NCI-H510A treated with DMSO at 0.1 percent for 48 hours (cell line): ENCODE results near the gene FOXS1.

Experiments used
- DNase-seq: peaks from one replicate; lab custom pipeline; 2025; lab: John Stamatoyannopoulos, UW

The FOXS1 gene

DNA sequence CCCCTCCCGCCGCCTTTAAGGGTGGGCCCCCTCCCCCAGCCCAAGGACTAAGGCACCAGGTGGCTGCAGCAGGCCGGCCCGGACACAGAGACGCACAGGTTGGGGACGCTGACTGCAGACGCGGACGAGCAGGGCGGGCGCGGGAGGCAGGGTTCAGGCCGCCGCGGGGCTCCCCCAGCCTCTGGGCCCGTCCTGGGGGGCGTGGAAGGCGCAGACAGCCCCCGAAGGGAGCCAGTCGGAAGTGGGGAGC lies 15.7 kb upstream of the FOXS1 start:
- peak; percentile 40 for DNase-seq

DNA sequence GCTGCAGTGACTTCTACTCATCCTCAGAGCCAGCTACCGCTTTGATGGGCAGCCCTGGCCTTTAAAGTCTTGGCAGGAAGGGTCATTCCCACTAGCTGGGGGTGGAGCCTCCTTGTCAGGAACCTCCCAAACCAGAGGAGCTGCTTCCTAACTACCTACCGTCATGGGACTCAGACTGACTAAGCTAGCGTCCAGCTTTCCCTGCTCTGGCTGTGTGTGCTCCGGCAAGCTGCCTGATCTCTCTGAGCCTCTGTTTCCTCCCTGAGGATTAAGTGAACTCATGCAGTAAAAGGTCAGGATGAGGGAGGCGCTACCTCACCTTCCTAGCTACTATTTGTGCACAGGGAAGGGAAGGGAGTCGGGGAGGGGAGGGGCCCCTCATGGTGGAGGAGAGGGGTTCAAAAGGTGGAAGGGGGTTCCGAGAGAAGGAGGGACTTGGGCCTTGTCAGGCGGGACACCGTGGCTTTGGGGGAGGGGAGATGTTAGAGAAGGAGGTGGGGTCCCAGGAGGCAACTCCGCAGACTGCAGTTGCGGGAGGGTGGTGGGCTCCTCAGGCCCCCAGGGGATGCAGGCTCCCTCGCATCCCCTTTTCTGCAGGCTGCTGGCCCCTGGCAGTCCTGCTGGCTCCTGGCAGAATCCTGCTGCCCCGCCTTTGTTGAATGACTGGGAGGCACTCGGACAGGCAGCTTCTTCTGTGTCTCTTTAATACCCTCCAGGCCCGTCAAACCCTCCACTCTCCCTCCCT lies 15.2 kb upstream of the FOXS1 start:
- peak; percentile 15 for DNase-seq

- DNase-seq: no peak
These were observed 14.6 kb upstream of the FOXS1 start for GRCh38 chr20:31859998-31860380.

- no peak for DNase-seq
These were observed 14.0 kb upstream of the FOXS1 start for GRCh38 chr20:31859266-31859997.

DNA sequence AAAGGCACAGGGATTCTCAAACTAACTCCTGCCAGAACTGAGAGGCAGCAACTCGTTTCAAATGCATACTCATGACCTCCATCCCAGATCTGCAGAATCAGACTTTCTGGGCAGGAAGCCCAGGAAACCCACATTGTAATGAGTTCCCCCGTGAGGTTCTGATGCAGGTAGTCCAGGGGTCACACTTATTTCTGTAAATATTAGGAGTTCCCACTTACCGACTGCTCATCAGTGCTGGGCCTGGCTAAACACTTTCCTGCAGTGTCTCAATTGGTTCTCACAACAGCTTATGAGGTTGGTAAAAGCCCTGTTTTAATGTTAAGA lies 13.3 kb upstream of the FOXS1 start:
- no peak for DNase-seq

GRCh38 chr20:31857861-31858759 lies 12.7 kb upstream of the FOXS1 start:
- no peak for DNase-seq

DNA sequence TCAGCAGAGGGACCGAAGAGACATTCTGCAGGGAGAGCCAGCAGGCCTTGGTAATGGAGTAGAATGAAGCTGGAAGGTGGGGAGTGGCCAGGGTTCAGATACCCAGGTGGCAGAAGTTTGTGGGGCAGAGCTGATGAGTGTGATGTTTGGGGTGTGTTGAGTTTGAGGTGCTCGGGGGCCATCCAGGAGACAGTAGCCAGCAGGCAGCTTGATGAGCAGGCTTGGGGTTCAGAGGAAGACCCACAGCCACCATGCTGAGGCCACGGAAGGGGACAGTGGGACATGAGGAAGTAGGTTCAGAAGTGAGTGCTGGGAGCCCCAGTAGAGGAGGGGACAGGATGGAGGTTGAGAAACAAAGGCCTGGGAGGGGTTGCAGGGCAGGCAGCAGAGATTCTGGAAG lies 11.1 kb upstream of the FOXS1 start:
- DNase-seq: no peak

- no peak for DNase-seq
These were observed 8.1 kb upstream of the FOXS1 start for GRCh38 chr20:31853481-31853880.

DNA sequence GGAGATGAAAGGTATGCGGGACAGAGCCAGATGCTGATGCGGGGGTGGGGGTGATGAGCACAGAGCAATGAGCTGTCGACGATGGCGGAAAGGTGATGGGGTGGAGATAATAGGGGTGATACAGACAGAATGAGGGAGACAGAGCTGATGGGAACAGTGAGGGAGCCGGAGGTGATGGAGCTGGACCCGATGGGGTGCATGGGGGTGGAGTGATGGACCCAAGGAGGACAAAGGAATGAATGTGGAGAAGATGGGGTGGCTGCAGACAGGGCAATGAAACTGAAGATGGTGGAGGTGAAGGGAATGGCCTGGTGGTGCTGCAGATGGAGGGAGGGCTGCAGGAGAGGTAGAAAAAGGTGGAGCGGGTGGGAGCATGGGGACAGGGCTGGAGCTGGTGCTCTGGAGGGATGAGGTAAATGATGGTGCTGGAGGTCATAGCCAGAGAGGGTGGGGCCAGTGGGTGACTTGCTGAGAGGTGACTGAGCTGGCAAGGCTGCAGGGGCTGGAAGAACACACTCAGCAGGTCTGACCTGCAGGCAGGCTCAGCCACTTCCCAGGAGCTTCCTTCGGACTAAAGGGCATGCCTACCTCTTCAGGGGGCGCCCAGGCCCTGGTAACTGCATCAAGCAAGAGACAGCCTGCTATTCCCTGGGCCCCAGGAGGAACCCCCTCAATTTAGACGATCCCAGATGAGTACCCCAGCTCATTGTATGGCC lies 6.0 kb upstream of the FOXS1 start:
- no peak for DNase-seq

- DNase-seq: peak; percentile 73
These were observed 4.0 kb upstream of the FOXS1 start for GRCh38 chr20:31849306-31849930.

- DNase-seq: no peak
These were observed 2.9 kb upstream of the FOXS1 start for GRCh38 chr20:31848088-31848999.

GRCh38 chr20:31846793-31847138 lies 1.4 kb upstream of the FOXS1 start:
- no peak for DNase-seq

DNA sequence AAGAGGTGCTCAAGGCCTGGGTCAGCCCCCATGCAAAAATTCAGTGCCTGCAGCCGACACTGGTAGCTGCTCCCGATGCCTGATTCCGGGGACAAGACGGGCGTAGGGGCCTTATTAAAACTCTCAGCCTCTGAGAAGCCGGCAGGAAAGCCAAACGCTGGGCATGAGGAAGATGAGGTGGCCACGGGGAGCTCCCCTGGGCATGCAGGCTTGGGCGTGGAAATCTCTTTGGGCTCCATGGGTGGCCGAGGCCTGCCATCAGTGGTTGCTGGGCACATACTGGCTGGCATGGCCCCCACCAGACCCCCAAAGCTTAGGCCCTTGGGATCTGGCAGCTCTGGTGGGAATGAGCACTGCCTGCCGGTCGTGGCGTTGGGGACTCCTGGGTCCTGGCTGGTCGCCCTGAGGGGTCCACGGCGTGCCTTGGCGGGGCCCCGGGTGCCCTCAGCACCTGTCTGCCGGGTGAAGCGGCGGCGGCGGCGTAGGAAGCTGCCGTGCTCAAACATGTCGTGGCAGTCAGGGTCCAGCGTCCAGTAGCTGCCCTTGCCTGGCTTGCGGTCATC lies 586 bp downstream of the FOXS1 start:
- no peak for DNase-seq

DNA sequence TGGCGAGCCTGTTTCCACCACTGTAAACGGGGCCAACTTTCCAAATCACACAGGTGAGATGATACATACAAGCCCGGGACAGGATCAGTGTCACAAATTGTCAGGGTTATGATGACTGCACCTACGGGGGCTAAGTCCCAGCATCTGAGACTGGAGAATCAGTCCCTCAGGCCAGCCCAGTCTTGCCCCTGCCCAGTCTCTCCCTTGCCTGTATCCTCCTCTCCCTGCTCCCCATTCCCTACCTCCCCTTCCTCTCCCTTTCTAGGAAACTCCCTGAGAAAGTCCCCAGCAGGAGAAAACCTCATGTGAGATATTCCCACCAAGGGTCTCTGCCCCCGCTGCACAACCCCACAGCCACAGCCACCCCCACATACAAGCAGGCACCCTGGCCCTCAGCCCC lies 1.5 kb downstream of the FOXS1 start:
- no peak for DNase-seq

GRCh38 chr20:31843288-31843687 lies 2.1 kb downstream of the FOXS1 start:
- no peak for DNase-seq

- DNase-seq: no peak
These were observed 2.8 kb downstream of the FOXS1 start for GRCh38 chr20:31842471-31843157.

DNA sequence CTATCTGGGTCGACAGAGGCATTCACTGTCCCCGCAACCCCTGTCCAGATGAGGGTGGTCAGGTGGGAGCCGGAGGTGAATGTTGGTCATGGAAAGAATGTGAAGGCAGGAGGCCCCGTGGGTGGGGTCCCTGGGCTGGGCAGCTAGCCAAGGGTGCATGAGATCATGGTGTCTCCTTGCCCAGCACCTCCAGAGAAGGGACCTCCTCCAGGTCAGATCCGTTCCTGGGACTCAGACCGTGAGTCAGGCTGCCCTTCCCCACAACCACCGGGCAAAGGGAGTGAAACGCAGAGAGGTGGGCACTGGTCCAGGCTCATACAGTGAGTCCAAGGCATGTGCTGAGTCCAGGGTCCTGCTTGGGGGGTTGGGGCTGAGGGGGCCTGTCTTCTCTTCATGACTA lies 3.5 kb downstream of the FOXS1 start:
- no peak for DNase-seq

GRCh38 chr20:31840906-31841816 lies 4.2 kb downstream of the FOXS1 start:
- DNase-seq: no peak
